ENCODE data around the gene KCNT1. TPM values are rescaled to one million over a fixed set of nuclear protein-coding genes. Genes with fewer than 3 reads are reported as not detected.

Gene KCNT1
- total RNA-seq, 1 donor from 2014 or later: not detected

GRCh38 chr9:135746565-135746964, 44.6 kb downstream of the KCNT1 start:
- H3K27ac Mint-ChIP-seq: no peak overlapping the region
- ATAC-seq (ENCODE audit: low read depth): no peak
- no peak overlapping the region for H3K4me3 Mint-ChIP-seq
- no peaks in the 10 kb centered on the region for H3K27me3 Mint-ChIP-seq
- ChIA-PET CTCF (no interaction called here), POLR2A (no interaction called here)
- no peaks in the 10 kb centered on the region for H3K9me3 Mint-ChIP-seq
- intact Hi-C loops (cut with micrococcal nuclease): no loop called here
- TF ChIP-seq CTCF (IDR thresholded peaks at IDR 0.05): no peak
- H3K4me1 Mint-ChIP-seq: no peaks in the 10 kb centered on the region
- H3K36me3 Mint-ChIP-seq (ENCODE audit: low read depth): no peaks in the 10 kb centered on the region
- DNase-seq: no peak

GRCh38 chr9:135747311-135747710, 45.3 kb downstream of the KCNT1 start:
- no peaks in the 10 kb centered on the region for H3K36me3 Mint-ChIP-seq (ENCODE audit: low read depth)
- ChIA-PET CTCF (no interaction called here), POLR2A (no interaction called here)
- no peak for TF ChIP-seq CTCF (IDR thresholded peaks at IDR 0.05)
- intact Hi-C loops (cut with micrococcal nuclease): no loop called here
- H3K4me1 Mint-ChIP-seq: no peaks in the 10 kb centered on the region
- DNase-seq: no peak
- no peak overlapping the region for H3K4me3 Mint-ChIP-seq
- no peaks in the 10 kb centered on the region for H3K9me3 Mint-ChIP-seq
- H3K27me3 Mint-ChIP-seq: no peaks in the 10 kb centered on the region
- no peak for ATAC-seq (ENCODE audit: low read depth)
- H3K27ac Mint-ChIP-seq: no peak overlapping the region

- TF ChIP-seq CTCF (IDR thresholded peaks at IDR 0.05): no peak
- Mint-ChIP-seq H3K9me3 (no peaks in the 10 kb centered on the region), H3K27me3 (no peaks in the 10 kb centered on the region), H3K4me3 (no peak overlapping the region), H3K4me1 (no peaks in the 10 kb centered on the region), H3K36me3 (ENCODE audit: low read depth) (no peaks in the 10 kb centered on the region), H3K27ac (no peak overlapping the region)
- ATAC-seq (ENCODE audit: low read depth): no peak
- intact Hi-C loops (cut with micrococcal nuclease): no loop called here
- CTCF ChIA-PET: no interaction called here
- POLR2A ChIA-PET: no interaction called here
- DNase-seq: no peak
Observed at GRCh38 chr9:135748676-135749075, 46.7 kb downstream of the KCNT1 start.

GRCh38 chr9:135749171-135750045, 47.4 kb downstream of the KCNT1 start:
- no peak for ATAC-seq (ENCODE audit: low read depth)
- no peaks in the 10 kb centered on the region for H3K4me1 Mint-ChIP-seq

GRCh38 chr9:135750786-135751185, 48.8 kb downstream of the KCNT1 start:
- DNase-seq (no peak), ATAC-seq (ENCODE audit: low read depth) (no peak)
- Mint-ChIP-seq H3K27ac (no peak overlapping the region), H3K27me3 (no peaks in the 10 kb centered on the region), H3K4me1 (no peaks in the 10 kb centered on the region), H3K4me3 (no peak overlapping the region), H3K36me3 (ENCODE audit: low read depth) (no peaks in the 10 kb centered on the region), H3K9me3 (no peaks in the 10 kb centered on the region)
- ChIA-PET CTCF (no interaction called here), POLR2A (no interaction called here)
- no peak for TF ChIP-seq CTCF (IDR thresholded peaks at IDR 0.05)
- intact Hi-C loops (cut with micrococcal nuclease): no loop called here

More at GRCh38 chr9:135749171-135750045, 47.4 kb downstream of the KCNT1 start:
- H3K27me3 Mint-ChIP-seq: no peaks in the 10 kb centered on the region
- no peak overlapping the region for H3K27ac Mint-ChIP-seq
- TF ChIP-seq CTCF (IDR thresholded peaks at IDR 0.05): no peak
- intact Hi-C loops (cut with micrococcal nuclease): no loop called here
- ChIA-PET CTCF (no interaction called here), POLR2A (no interaction called here)
- H3K9me3 Mint-ChIP-seq: no peaks in the 10 kb centered on the region
- H3K4me3 Mint-ChIP-seq: no peak overlapping the region
- H3K36me3 Mint-ChIP-seq (ENCODE audit: low read depth): no peaks in the 10 kb centered on the region
- DNase-seq: no peak

Data from activated B cell treated with CpG ODN at 0.5 μM for 24 hours (primary cell).